OCI-LY3 (cell line): ENCODE results near the gene NCF1.
"Not testable (repeated sequence)": the region's sequence is repeated elsewhere in the genome, so short reads cannot be mapped to it uniquely, and the experiment has no call there.

Source experiments
- CTCF ChIP-seq: fragments of 200-600, 300-600 bp; sonication (generic); IDR thresholded peaks from 2 replicates; pipeline ENCODE4 v1.5.1; 2014; ENCODE audit warnings: antibody characterized with exemption, low read length, low read depth
- EZH2phosphoT487 ChIP-seq: fragments of 200-600 bp; shearing (Covaris generic); IDR thresholded peaks from 2 replicates; pipeline ENCODE4 v1.6.1; 2018; ENCODE audit warnings: antibody characterized with exemption, mixed run types, low read depth

GRCh38 chr7:74820146-74820805, 46.5 kb downstream of the NCF1 start:
- TF ChIP-seq CTCF, EZH2phosphoT487: not testable (repeated sequence)
